Bone marrow (tissue), 2 donors: ENCODE data around the gene FAXDC2.
A peak's percentile ranks its signal among the peaks of the same experiment; 100 is the strongest.
"Not testable (repeated sequence)": the region's sequence is repeated elsewhere in the genome, so short reads cannot be mapped to it uniquely, and the experiment has no call there.

ENCODE experiments used
- DNase-seq, 2 donors: peaks; one replicate each; lab custom pipeline; 2025; lab: John Stamatoyannopoulos, UW

Gene FAXDC2

DNA sequence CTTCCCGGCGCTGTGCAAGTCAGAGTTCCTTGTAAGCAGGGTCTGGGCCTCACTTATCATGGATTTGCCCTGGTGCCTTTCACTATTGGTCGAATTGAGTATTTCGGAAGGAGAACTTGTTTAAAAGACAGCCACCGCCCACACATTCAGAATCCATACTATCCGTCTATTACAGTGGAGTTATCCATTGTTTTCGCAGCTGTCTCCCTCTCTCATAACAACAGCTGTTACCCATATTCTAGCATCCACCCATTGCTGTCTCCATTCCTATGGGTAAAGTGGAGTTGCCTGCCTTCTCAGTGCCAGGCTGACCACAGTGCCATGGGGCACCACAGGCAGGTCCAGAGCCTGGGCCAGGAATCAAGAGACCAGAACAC lies 20.2 kb downstream of the FAXDC2 start:
- DNase-seq: no peak

- no peak for DNase-seq
These were observed 20.7 kb downstream of the FAXDC2 start for GRCh38 chr5:154829589-154830218.

GRCh38 chr5:154829181-154829588 lies 21.2 kb downstream of the FAXDC2 start:
- no peak for DNase-seq

- no peak for DNase-seq
These were observed 26.3 kb downstream of the FAXDC2 start for GRCh38 chr5:154824070-154824469.

- DNase-seq: no peak
These were observed 26.8 kb downstream of the FAXDC2 start for GRCh38 chr5:154823605-154824004.

GRCh38 chr5:154822896-154823295 lies 27.5 kb downstream of the FAXDC2 start:
- DNase-seq: not testable (repeated sequence)

- no peak for DNase-seq
These were observed 30.0 kb downstream of the FAXDC2 start for GRCh38 chr5:154820383-154820782.

GRCh38 chr5:154819546-154819945 lies 30.9 kb downstream of the FAXDC2 start:
- no peak for DNase-seq

GRCh38 chr5:154818471-154819116 lies 31.8 kb downstream of the FAXDC2 start:
- DNase-seq: no peak

GRCh38 chr5:154817815-154818214 lies 32.6 kb downstream of the FAXDC2 start:
- DNase-seq: no peak

DNA sequence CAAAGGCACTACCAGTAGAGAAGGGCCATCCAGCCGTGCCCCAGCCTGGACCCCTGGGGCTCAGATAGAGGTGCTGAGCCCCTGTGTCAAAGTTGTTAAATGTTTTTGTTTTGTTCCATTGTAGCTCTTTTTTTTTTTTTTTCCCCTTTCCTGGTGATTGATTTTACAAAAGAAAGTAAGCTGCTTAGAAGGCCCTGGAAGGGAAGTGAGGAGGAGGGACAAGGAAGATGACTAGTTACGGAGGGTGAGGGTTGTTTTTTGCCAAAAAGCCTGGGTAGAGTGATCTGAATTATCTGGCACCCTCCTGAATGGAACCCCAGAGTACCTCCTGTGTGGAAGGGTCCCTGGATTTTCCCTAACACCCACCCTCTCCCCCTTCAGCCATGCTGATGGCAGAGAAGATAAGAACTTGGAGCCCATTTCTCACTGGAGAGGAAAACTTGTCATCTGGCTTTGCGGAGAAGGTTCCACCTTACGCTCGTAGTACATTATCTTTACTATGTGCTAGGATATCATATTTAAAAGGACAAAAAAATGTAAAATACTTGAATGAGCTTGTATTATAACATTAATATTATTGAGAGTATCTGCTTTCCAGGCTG lies 33.4 kb downstream of the FAXDC2 start:
- DNase-seq: no peak

DNA sequence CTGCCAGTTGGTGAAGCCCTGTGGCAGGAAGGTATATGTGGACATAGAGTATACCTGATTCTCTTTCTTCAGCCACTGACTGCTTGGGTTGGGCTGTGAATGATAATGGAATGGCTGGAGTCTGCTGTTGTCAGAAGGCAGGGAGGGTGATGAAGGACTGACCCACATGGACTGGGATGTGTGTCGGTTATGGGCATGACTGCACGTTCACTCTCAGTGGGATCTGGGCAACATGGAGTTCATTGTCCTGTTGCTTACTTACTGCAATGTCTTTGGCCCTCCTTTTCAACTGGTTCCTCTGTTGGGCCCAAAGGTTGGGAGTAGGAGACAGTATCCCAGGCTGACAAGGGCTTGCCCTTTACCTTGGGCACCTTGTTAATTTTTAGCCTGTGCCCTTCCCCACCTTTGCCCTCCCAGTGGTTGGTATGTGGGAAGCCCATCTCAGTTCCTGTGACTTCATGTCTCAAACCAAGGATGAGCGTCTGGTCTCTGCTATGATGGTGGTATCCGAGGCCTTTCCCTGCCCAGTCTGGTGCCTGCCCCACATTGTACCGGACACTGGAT lies 34.6 kb downstream of the FAXDC2 start:
- no peak for DNase-seq

GRCh38 chr5:154815025-154815424 lies 35.4 kb downstream of the FAXDC2 start:
- no peak for DNase-seq

GRCh38 chr5:154813736-154814135 lies 36.7 kb downstream of the FAXDC2 start:
- no peak for DNase-seq

GRCh38 chr5:154813158-154813557 lies 37.2 kb downstream of the FAXDC2 start:
- no peak for DNase-seq

DNA sequence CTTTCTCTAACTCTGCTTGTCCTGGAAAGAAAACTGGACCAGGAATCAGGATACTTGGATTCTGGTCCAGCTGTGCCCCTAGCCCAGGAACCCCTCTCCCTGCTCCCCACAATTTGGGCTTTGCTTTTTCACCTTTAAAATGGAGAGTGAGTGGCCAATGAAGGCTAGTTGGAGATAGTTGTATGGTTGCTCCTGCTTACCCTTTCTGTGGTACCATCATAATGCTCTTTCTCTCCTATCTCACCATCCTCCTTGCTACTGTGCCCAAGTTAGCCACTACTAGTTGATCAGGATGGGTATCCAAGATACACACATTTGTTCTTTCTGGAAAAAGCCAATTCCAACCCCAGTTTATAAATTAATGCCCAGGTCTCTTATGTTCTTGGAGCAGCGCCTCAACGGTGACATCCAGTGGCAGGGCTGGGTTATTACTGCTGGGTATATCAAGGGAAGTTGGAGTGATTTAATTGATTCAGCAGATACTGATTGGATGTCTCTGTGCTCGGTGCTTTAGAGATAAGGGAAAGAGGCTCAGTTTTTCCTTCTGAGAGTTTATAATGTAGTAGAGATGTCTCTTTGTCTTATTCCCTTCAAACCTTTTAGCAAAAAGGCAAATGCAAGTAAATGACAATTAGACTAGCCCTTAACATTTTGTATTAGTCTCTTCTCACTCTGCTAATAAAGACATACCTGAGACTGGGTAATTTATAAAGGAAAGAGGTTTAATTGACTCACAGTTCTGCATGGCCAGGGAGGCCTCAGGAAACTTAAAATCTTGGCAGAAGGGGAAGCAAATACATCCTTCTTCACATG lies 38.5 kb downstream of the FAXDC2 start:
- DNase-seq: peak; percentile 8 to 56

DNA sequence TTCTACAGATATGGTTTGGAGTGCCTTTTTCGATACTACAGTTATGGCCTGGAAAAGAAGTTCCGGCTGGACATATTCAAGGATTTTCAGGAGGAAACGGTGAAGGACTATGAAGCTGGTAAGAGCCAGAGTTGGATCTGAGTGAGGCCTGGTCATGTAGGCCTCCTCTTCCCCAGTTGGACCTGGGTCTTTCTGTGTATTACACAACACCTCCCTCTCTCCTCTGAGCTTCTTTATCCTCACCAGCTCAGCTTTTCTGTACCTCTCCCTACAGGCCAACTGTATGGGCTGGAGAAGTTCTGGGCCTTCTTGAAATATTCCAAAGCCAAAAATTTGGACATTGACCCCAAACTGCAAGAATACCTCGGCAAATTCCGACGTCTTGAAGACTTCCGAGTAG lies 39.2 kb downstream of the FAXDC2 start:
- no peak for DNase-seq

DNA sequence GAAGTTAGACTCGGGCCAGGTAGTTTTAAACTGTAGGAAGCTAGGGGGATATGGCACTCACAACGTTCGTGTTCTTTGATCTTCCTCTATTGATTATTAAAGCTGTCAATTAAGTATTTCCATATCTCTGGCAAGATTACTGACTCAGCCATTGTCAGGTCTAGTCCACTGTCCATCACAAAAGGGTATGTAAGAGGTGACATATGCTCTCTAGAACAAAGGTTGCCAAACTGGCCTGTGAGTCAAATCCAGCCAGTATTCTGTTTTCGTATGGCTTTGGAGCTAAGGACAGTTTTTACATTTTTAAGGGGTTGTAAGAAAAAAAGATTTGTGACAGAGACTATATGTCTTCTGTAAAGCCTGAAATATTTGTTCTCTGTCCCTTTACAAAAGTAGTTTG lies 44.2 kb downstream of the FAXDC2 start:
- DNase-seq: no peak

- no peak for DNase-seq
These were observed 48.4 kb downstream of the FAXDC2 start for GRCh38 chr5:154802050-154802449.

DNA sequence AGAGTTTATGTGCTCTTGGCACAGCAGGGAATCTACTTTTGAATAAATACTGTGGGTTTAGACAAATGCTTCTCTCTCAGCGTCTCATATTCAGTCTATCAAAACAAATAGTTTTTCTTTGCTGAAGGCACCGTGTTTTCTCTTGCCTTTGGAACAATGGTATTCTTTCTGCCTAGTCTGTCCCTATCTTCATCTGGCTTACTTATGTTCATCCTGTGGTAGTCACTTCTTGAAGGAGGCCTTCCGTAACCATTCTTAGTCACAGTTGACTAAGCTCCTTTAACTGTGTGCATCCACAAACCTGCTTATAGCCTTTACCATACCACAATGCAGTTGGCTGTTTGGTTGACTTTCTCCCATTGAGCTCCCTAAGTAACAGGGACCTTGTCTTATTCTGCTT lies 49.3 kb downstream of the FAXDC2 start:
- DNase-seq: no peak

- no peak for DNase-seq
These were observed 49.8 kb downstream of the FAXDC2 start for GRCh38 chr5:154800582-154800981.

DNA sequence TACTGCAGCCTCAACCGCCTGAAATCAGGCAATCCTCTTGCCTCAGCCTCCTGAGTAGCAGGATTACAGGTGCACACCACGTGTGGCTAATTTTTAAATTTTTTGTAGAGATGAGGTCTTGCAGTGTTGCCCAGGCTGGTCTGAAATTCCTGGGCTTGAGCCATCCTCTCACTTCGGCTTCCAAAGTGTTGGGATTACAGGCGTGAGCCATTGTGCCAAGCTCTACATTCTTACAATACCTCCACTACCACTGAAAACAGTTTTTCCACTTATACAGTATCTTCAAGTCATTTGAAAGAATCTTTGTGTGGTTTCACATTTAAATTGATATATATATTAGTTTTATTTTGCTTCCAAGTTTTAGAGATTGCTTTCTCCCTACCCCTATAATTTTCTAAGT lies 52.6 kb downstream of the FAXDC2 start:
- DNase-seq: no peak

DNA sequence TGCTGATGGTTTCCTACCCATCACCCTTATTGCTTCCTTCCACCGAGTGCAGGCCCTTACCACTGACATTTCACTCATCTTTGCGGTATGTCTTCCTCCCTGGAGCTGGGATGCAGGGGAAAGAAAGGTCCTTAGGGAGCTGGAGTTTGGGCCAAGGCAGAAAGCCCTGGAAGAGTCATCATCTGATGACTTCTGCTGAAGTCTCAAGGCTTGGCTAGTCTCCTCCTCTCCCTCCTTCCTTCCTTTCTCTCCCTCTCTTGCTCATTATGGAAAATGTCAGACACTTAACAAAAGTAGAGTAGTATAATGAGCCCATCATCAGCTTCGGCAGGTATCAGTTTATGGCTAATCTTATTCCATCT lies 55.2 kb downstream of the FAXDC2 start:
- no peak for DNase-seq
